AG04449 (cell line): ENCODE results near the gene EPB41L4A.

Experiments used
- CTCF ChIA-PET: fragments of 350-600 bp; formaldehyde crosslinking; extraction: SDS; loops from one replicate; lab custom pipeline; 2021; ENCODE audit warnings: antibody characterized with exemption; lab: Yijun Ruan, JAX
- POLR2A ChIA-PET: fragments of 400-600, 350-600 bp; formaldehyde crosslinking; extraction: SDS; loops from one replicate; lab custom pipeline; 2020; ENCODE audit warnings: antibody characterized with exemption, inconsistent platforms; lab: Yijun Ruan, JAX
- DNase-seq: peaks from one replicate; pipeline ENCODE4 v3.0.0-alpha.2; 2010; ENCODE audit warnings: low read depth, low spot score
- H3K4me3 ChIP-seq: 2 replicates; pipeline ENCODE4 v1.5.1; 2011; ENCODE audit warnings: low read depth, mild to moderate bottlenecking, control low read depth, low read length
- CTCF ChIP-seq: IDR thresholded peaks from one replicate; pipeline ENCODE4 v1.5.1; 2011; ENCODE audit warnings: mild to moderate bottlenecking, moderate library complexity, low read length, control low read depth, inconsistent platforms; ENCODE audit not compliant: insufficient read depth; ENCODE audit errors: missing control alignments

Gene EPB41L4A

DNA sequence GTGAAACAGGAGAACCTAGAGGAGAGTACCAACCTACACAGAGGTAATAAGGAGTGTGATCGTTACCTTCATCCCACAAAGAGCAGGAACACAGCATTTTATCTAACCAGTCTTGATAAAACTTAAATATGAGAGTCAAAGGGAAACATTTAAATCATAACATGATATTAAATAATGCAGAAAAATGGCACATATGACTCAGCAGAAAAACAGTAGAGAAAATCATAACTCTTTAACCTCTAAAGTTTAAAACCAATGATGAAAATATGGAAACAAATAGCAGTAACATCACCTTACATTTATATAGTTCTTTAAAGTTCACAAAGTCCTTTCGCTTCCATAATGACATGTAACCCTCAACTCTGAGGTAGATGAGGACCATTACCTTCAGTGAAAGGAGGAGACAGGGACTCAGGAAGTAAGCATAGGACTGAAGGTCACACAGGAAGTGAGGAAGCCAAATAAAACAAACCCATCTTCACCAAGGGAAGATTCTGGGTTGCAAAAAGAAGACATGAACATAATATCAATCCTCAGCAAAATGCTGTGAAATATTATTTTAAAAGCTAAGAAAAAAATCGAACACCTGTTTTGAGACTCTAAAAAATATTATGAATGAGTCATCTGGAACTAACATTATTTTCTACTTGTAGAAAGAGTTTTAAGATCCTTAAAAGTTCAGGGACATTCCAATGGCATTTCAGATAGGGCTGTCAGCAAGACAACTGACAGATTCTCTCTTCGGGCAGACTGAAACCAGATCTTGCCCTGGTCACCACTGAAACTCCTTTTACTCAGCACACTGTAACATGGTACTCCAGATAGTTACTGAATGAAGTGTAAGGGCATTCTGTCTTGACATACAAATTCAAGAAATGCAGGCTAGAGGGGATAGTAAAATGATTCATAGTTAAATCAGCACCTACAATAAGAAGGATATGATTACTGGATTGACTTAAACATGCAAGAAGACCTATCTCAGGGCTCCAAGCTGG is 148.5 kb downstream of the EPB41L4A start:
- H3K4me3 ChIP-seq: no peak overlapping the region
- POLR2A ChIA-PET: no interaction called here
- TF ChIP-seq CTCF: no peak
- CTCF ChIA-PET: interaction anchor here (1.4 kb wide), 1 partner anchor 95 kb away, joined by 3 read pairs; no protein-coding TSS in a partner anchor
- DNase-seq: no peak

DNA sequence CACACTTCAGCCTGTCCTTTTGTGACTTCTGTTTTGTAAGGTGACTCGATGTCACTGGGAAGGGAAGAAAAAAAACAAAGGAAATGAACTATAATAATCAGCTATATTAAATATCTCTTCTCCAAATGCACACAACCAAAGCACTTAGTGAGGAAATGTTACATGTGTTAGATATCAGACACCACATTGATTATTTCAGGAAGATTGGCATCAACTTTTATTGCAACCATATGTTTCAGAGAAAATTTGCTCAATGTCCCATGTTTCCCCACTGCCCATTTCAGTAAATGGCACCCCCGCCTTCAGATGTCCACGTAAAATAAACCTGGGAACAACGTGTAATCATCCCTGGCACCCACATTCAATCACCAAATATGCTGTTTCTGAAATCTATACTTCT is 151.8 kb downstream of the EPB41L4A start:
- CTCF ChIA-PET: no interaction called here
- POLR2A ChIA-PET: no interaction called here
- TF ChIP-seq CTCF: no peak
- H3K4me3 ChIP-seq: no peak overlapping the region
- DNase-seq: no peak

GRCh38 chr5:112264666-112265065 is 154.4 kb downstream of the EPB41L4A start:
- POLR2A ChIA-PET: no interaction called here
- no peak for DNase-seq
- CTCF ChIA-PET: no interaction called here
- H3K4me3 ChIP-seq: no peak overlapping the region
- no peak for TF ChIP-seq CTCF

DNA sequence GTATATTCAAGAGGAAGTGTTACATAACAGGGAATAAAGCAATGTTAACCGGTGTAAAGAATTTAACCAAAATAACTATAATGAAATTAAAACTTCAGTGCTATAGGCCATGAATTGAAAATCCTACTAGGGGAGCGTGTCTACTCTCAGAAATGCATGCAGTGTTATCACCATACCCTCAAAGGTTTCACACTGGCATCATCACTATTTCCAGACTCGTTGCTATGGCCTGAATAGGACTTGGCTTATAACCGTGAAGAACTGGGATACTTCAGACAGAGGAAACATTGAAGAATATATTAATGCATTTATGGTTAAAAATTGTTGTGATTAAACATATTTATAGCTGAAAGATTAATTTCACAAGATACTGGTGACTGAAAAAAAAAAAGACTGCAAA is 154.9 kb downstream of the EPB41L4A start:
- DNase-seq: no peak
- ChIA-PET CTCF (no interaction called here), POLR2A (no interaction called here)
- H3K4me3 ChIP-seq: no peak overlapping the region
- no peak for TF ChIP-seq CTCF

GRCh38 chr5:112263469-112263868 is 155.6 kb downstream of the EPB41L4A start:
- ChIA-PET CTCF (no interaction called here), POLR2A (no interaction called here)
- no peak for TF ChIP-seq CTCF
- no peak for DNase-seq
- H3K4me3 ChIP-seq: no peak overlapping the region

DNA sequence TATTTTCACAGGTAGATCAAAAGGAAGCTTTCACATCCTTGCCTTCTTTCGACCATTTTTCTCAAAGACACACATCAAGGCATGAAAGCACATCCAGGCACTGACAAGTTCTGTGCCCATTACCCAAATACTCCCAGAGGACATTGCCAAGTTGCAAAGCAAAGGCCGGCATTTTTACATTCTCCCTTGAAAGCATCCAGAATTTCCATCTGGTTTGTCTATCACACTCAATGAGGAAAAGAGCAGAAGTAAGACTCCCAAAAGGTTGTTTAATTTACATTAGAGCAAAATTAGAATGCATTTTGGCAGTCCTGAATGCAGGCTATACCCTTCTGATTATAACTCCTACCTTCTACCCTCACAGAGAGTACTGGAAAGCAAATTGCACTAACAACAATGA is 160.5 kb downstream of the EPB41L4A start:
- CTCF ChIA-PET: no interaction called here
- DNase-seq: no peak
- no peak overlapping the region for H3K4me3 ChIP-seq
- TF ChIP-seq CTCF: no peak
- POLR2A ChIA-PET: no interaction called here
